Measurements from ENCODE around the gene ACP4. TPM values are rescaled to one million over a fixed set of nuclear protein-coding genes. Genes with fewer than 3 reads are reported as not detected.

The ACP4 gene
- total RNA-seq, 2 donors from 2014 or later, result not detected

GRCh38 chr19:50815439-50815838 is 25.2 kb downstream of the ACP4 start:
- Histone ChIP-seq H3K27me3 (no peaks in the 10 kb centered on the region), H3K4me1 (peaks cover 28% of the 10 kb centered on the region), H3K4me3 (no peak overlapping the region), H3K27ac (no peak overlapping the region), H3K9me3 (no peaks in the 10 kb centered on the region), H3K36me3 (replicated peaks in 1 of 2; ENCODE audit: insufficient read depth in 1 of 2, low read depth in 2 of 2) (no peaks in the 10 kb centered on the region)
- ATAC-seq (no peak), DNase-seq (peak in 1 of 4 donors; percentile 32)
- WGBS, 2 donors, result 100% methylated on average over 1 of the region's 1 CpG
- TF ChIP-seq POLR2A (IDR thresholded peaks at IDR 0.05) (no peak), CTCF (IDR thresholded peaks at IDR 0.05) (no peak)
- intact Hi-C loops (cut with DNase I), result no loop called here

GRCh38 chr19:50817941-50818858 is 28.0 kb downstream of the ACP4 start:
- no peaks in the 10 kb centered on the region for H3K27me3 ChIP-seq
- H3K4me1 ChIP-seq, result peaks cover 53% of the 10 kb centered on the region
- H3K36me3 ChIP-seq (replicated peaks in 1 of 2; ENCODE audit: insufficient read depth in 1 of 2, low read depth in 2 of 2), result no peaks in the 10 kb centered on the region
- no peak overlapping the region for H3K4me3 ChIP-seq
- intact Hi-C loops (cut with DNase I), result no loop called here
- H3K27ac ChIP-seq, result peak overlapping the region; percentile 75 to 92 (median 82)
- WGBS, 2 donors, result 10 to 29% methylated on average over 10 to 51 of the region's 52 CpGs
- no peaks in the 10 kb centered on the region for H3K9me3 ChIP-seq
- peak; percentile 77 for ATAC-seq
- no peak for TF ChIP-seq CTCF (IDR thresholded peaks at IDR 0.05)
- TF ChIP-seq POLR2A (IDR thresholded peaks at IDR 0.05), result peak in 2 of 3 donors; percentile 15 to 32
- DNase-seq, result peak; percentile 93 to 97 (median 94)

GRCh38 chr19:50818859-50819472 is 28.8 kb downstream of the ACP4 start:
- Histone ChIP-seq H3K4me3 (peak overlapping the region in 1 of 2 donors; percentile 65), H3K36me3 (replicated peaks in 1 of 2; ENCODE audit: insufficient read depth in 1 of 2, low read depth in 2 of 2) (no peaks in the 10 kb centered on the region), H3K9me3 (no peaks in the 10 kb centered on the region), H3K27ac (peak overlapping the region; percentile 75 to 92 (median 82)), H3K27me3 (no peaks in the 10 kb centered on the region), H3K4me1 (peaks cover 61% of the 10 kb centered on the region)
- ATAC-seq (no peak), DNase-seq (peak; percentile 67 to 84 (median 80))
- intact Hi-C loops (cut with DNase I), result no loop called here
- TF ChIP-seq POLR2A (IDR thresholded peaks at IDR 0.05) (peak in 2 of 3 donors; percentile 16 to 31), CTCF (IDR thresholded peaks at IDR 0.05) (no peak)
- WGBS, 2 donors, result 34 to 36% methylated on average over 6 to 12 of the region's 12 CpGs

- DNase-seq (peak in 1 of 4 donors; percentile 23), ATAC-seq (no peak)
- Histone ChIP-seq H3K27ac (peak overlapping the region; percentile 75 to 92 (median 82)), H3K36me3 (replicated peaks in 1 of 2; ENCODE audit: insufficient read depth in 1 of 2, low read depth in 2 of 2) (no peaks in the 10 kb centered on the region), H3K4me3 (peak overlapping the region; percentile 27 to 65), H3K4me1 (peaks cover 68% of the 10 kb centered on the region), H3K27me3 (no peaks in the 10 kb centered on the region), H3K9me3 (no peaks in the 10 kb centered on the region)
- 7 to 25% methylated on average over 7 to 8 of the region's 8 CpGs for WGBS, 2 donors
- intact Hi-C loops (cut with DNase I), result no loop called here
- TF ChIP-seq CTCF (IDR thresholded peaks at IDR 0.05), result no peak
- TF ChIP-seq POLR2A (IDR thresholded peaks at IDR 0.05), result no peak
Observed at GRCh38 chr19:50819636-50820035, 29.4 kb downstream of the ACP4 start.
